HG03135 (cell line): ENCODE data around the gene ZNF358.

Experiments
- ATAC-seq: cut with Tn5 transposase; IDR thresholded peaks from one replicate; pipeline ENCODE4 v1.9.1; 2021; ENCODE audit warnings: mild to moderate bottlenecking, moderate library complexity; ENCODE audit not compliant: unreplicated experiment

The ZNF358 gene

DNA sequence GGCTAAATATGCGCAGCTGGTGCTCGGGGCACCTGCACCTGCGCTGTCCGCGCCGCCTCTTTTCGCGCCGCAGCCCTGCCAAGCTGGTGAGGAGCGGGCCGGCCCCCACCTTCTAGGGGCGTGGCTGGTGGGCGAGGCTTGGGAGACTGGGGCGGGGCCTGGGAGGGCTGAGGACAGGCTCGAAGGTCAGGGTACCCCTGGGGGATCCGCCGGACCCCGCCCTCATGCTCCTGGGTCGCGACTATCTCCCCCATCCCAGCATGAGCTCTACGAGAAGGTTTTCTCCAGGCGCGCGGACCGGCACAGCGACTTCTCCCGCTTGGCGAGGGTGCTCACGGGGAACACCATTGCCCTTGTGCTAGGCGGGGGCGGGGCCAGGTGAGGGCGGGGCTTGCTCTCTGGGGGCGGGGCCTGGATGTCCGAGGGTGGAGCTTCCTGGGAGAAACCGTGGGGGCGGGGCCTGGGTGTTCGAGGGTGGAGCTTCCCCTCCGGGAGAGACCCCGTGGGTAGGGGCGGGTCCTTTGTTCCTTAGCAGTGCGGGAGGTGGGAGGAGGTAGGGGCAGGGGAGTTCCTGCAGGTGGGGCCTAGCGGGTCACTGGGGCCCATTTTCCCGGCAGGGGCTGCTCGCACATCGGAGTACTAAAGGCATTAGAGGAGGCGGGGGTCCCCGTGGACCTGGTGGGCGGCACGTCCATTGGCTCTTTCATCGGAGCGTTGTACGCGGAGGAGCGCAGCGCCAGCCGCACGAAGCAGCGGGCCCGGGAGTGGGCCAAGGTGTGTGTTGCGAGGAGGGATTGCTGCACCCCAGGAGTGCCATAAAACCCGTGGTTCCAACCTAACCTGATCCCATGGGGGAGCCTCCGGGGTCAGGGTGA lies 39.3 kb downstream of the ZNF358 start:
- no peak for ATAC-seq

- no peak for ATAC-seq
These were observed 40.9 kb downstream of the ZNF358 start for GRCh38 chr19:7556696-7557315.

- no peak for ATAC-seq
These were observed 42.8 kb downstream of the ZNF358 start for GRCh38 chr19:7558667-7559066.

GRCh38 chr19:7559102-7559501 lies 43.2 kb downstream of the ZNF358 start:
- ATAC-seq: no peak

DNA sequence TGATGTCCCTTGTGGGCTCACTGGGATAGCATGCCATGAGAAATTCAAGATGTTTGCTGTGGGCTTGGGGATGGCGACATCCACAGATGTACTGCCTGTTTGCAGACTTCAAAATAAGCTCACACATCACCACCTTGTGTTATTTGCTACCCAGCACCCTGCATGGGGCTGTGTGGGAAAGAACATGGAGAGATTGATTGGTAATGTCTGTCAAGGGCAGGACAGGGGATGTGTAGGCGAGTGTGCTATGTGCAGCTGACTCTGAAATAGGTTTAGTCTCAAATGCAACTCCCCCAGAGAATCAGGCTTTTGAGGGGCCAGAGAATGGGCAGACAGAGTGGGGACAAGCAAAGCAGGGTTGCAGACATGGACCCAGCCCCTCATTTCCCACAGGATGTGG lies 44.4 kb downstream of the ZNF358 start:
- no peak for ATAC-seq

DNA sequence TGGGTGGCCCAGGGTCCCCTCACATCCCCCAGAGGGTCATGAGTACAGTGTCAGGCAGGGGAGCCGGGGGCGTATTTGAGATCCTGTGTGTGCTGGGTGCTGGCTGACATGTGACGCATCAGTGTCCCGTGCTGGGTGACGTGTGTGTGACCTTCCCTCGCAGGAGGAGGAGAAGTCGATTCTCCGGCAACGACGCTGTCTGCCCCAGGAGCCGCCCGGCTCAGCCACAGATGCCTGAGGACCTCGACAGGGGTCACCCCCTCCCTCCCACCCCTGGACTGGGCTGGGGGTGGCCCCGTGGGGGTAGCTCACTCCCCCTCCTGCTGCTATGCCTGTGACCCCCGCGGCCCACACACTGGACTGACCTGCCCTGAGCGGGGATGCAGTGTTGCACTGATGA lies 45.4 kb downstream of the ZNF358 start:
- ATAC-seq: no peak

DNA sequence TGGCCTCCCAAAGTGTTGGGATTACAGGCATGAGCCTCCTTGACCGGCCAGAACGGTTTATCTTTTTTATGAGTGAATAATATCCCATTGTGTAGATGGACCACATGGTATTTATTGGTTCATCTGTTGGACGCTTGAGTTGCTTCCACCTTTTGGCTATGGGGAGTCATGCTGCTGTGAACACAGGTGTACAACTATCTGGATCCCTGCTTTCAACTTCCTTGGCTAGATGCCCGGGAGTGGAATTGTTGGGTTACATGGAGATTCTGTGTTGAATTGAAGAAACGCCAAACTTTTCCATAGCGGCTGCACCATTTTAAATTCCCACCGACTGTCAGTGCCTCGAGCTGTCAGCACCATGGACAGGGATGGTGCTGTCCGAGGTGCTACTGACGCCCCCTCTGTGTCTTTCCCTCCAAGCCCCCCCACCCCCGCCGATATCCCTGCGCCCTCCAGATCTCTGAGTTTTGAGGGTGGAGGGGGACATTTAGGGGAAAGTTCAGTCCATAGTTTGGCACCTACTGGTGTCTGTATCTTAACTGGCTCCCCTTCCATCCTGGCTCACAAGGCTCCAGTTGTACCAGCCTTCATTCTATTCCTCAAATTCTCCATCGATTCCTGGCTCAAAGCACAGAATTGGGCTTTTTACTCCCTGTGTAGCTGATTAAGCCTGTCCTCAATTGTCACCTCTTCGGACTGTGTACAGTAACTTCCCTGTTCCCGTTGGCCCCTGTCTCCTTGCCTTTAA lies 46.9 kb downstream of the ZNF358 start:
- no peak for ATAC-seq

DNA sequence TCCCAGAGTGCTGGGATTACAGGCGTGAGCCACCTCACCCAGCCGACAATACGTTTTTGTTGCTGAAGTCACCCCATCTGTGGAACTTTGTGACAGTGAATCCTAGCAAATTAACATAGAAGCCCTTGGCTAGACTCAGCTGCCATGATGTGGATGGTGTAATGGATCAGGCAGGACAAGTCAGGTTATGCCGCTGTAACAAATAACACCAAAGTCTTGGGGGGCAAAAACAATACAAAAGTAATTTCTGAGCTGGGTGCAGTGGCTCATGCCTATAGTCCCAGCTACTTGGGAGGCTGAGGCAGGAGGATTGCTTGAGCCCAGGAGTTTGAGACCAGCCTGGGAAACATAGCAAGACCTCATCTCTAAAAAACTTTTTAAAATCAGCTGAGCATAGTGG lies 49.0 kb downstream of the ZNF358 start:
- ATAC-seq: no peak

GRCh38 chr19:7565332-7565731 lies 49.4 kb downstream of the ZNF358 start:
- no peak for ATAC-seq
